ENCODE data around the gene TNS1. TPM values are rescaled to one million over a fixed set of nuclear protein-coding genes. Genes with fewer than 3 reads are reported as not detected.

Gene TNS1
- total and polyA plus RNA-seq, 9 of the 15 experiments (the other 6 are each of a cell fraction or from before 2014, with no cell fraction given), result 0.13 to 2.7 (median 0.77) TPM

DNA sequence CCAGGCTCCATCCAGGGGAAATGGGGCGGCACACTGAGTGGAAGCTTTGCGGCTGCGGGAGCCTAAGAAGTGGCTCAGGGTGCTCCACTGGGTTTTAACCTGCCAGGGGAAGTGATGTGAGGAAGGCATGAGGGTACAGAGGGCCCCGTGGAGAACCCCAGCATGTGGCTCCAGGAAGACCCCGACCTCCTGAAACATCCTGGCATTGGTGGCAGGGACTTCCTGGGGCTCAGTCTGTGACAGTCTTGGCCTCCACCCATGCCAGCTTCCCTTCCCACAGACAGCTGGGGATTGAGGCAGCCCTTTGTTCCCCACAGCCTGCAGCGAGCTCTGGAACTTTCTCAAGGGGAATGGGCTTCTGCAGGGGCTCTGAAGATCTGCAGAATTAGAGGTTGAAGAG, 146.6 kb downstream of the TNS1 start:
- ChIA-PET CTCF (ENCODE audit: low intra/inter-chr PET ratio) (no interaction called here), POLR2A (no interaction called here)
- DNase-seq (ENCODE audit: extremely low read depth in 1 of 4, low spot score in 3 of 4), result no peak
- Histone ChIP-seq H3K4me1 (replicated peaks in 1 of 2; ENCODE audit: control insufficient read depth in 2 of 2, insufficient read depth in 2 of 2, low read length in 2 of 2) (peaks cover 0 to 9% of the 10 kb centered on the region in 2 experiments; a peak in 3 of 5 replicates), H4K20me1 (replicated peaks; ENCODE audit: control insufficient read depth, insufficient read depth, low read length) (no peaks in the 10 kb centered on the region), H3K9me3 (replicated peaks; ENCODE audit: control insufficient read depth, insufficient read depth, low read depth, low read length) (no peaks in the 10 kb centered on the region), H3K27me3 (ENCODE audit: control insufficient read depth in 2 of 2, insufficient read depth in 2 of 2, low read length in 2 of 2) (peaks cover 0 to 30% of the 10 kb centered on the region in 2 experiments; a peak in 2 of 5 replicates), H3K79me2 (ENCODE audit: control insufficient read depth, insufficient read depth, low read length) (no peaks in the 10 kb centered on the region), H3K9ac (ENCODE audit: insufficient read depth in 1 of 2, low read depth in 2 of 2, low read length in 2 of 2) (no peak overlapping the region), H3K36me3 (ENCODE audit: control insufficient read depth, insufficient read depth, low read length) (no peaks in the 10 kb centered on the region), H3K27ac (ENCODE audit: extremely low read depth, low read depth, low read length) (no peak overlapping the region), H3K4me3 (no peak overlapping the region), H2AFZ (ENCODE audit: low read depth, low read length) (no peak overlapping the region), H3K4me2 (ENCODE audit: insufficient read depth, low read length) (no peak overlapping the region), H3K9me1 (ENCODE audit: control insufficient read depth, insufficient read depth, low read length) (no peaks in the 10 kb centered on the region)
- WGBS (ENCODE audit: insufficient coverage, low coverage, missing lambda C conversion rate), result 4% methylated on average over 6 of the region's 6 CpGs
- in situ Hi-C loops (cut with MboI) (no loop called here), intact Hi-C loops (cut with micrococcal nuclease) (no loop called here)
- no peak for ATAC-seq
- no peak for FAIRE-seq
- no TSS peak for BruUV-seq (replicated peaks)
- TF ChIP-seq ZNF134 (CRISPR knock-in tag; conservative IDR thresholded peaks at IDR 0.05) (no peak), BMI1 (IDR thresholded peaks at IDR 0.05; ENCODE audit: low read length) (no peak), NFATC3 (IDR thresholded peaks at IDR 0.05) (no peak), OTX1 (CRISPR knock-in tag; IDR thresholded peaks at IDR 0.05) (no peak), FOXJ3 (CRISPR knock-in tag; IDR thresholded peaks at IDR 0.05) (no peak), MAFG (tag; conservative IDR thresholded peaks at IDR 0.05) (no peak), GTF2F1 (IDR thresholded peaks at IDR 0.05; ENCODE audit: low read depth, low read length) (no peak), SMARCB1 (IDR thresholded peaks at IDR 0.05; ENCODE audit: insufficient read length, low read depth) (no peak)
- TF ChIP-seq, protein P1, sequence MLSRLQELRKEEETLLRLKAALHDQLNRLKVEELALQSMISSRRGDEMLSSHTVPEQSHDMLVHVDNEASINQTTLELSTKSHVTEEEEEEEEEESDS (CRISPR knock-in tag; IDR thresholded peaks at IDR 0.05), result no peak
- TF ChIP-seq, protein P2, sequence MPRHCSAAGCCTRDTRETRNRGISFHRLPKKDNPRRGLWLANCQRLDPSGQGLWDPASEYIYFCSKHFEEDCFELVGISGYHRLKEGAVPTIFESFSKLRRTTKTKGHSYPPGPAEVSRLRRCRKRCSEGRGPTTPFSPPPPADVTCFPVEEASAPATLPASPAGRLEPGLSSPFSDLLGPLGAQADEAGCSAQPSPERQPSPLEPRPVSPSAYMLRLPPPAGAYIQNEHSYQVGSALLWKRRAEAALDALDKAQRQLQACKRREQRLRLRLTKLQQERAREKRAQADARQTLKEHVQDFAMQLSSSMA (CRISPR knock-in tag; IDR thresholded peaks at IDR 0.05), result no peak
- TF ChIP-seq, protein P3, sequence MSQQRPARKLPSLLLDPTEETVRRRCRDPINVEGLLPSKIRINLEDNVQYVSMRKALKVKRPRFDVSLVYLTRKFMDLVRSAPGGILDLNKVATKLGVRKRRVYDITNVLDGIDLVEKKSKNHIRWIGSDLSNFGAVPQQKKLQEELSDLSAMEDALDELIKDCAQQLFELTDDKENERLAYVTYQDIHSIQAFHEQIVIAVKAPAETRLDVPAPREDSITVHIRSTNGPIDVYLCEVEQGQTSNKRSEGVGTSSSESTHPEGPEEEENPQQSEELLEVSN (IDR thresholded peaks at IDR 0.05; ENCODE audit: borderline replicate concordance in 1 of 2, extremely low read depth in 1 of 2, insufficient read depth in 1 of 2, insufficient read length in 1 of 2, low read depth in 1 of 2, low read length in 1 of 2, poor library complexity in 1 of 2, severe bottlenecking in 1 of 2), result no peak
- TF ChIP-seq, protein P4, sequence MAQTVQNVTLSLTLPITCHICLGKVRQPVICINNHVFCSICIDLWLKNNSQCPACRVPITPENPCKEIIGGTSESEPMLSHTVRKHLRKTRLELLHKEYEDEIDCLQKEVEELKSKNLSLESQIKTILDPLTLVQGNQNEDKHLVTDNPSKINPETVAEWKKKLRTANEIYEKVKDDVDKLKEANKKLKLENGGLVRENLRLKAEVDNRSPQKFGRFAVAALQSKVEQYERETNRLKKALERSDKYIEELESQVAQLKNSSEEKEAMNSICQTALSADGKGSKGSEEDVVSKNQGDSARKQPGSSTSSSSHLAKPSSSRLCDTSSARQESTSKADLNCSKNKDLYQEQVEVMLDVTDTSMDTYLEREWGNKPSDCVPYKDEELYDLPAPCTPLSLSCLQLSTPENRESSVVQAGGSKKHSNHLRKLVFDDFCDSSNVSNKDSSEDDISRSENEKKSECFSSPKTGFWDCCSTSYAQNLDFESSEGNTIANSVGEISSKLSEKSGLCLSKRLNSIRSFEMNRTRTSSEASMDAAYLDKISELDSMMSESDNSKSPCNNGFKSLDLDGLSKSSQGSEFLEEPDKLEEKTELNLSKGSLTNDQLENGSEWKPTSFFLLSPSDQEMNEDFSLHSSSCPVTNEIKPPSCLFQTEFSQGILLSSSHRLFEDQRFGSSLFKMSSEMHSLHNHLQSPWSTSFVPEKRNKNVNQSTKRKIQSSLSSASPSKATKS (CRISPR knock-in tag; IDR thresholded peaks at IDR 0.05), result no peak
- TF ChIP-seq, protein P5, sequence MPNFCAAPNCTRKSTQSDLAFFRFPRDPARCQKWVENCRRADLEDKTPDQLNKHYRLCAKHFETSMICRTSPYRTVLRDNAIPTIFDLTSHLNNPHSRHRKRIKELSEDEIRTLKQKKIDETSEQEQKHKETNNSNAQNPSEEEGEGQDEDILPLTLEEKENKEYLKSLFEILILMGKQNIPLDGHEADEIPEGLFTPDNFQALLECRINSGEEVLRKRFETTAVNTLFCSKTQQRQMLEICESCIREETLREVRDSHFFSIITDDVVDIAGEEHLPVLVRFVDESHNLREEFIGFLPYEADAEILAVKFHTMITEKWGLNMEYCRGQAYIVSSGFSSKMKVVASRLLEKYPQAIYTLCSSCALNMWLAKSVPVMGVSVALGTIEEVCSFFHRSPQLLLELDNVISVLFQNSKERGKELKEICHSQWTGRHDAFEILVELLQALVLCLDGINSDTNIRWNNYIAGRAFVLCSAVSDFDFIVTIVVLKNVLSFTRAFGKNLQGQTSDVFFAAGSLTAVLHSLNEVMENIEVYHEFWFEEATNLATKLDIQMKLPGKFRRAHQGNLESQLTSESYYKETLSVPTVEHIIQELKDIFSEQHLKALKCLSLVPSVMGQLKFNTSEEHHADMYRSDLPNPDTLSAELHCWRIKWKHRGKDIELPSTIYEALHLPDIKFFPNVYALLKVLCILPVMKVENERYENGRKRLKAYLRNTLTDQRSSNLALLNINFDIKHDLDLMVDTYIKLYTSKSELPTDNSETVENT (CRISPR knock-in tag; IDR thresholded peaks at IDR 0.05), result no peak
- TF ChIP-seq, protein P6, sequence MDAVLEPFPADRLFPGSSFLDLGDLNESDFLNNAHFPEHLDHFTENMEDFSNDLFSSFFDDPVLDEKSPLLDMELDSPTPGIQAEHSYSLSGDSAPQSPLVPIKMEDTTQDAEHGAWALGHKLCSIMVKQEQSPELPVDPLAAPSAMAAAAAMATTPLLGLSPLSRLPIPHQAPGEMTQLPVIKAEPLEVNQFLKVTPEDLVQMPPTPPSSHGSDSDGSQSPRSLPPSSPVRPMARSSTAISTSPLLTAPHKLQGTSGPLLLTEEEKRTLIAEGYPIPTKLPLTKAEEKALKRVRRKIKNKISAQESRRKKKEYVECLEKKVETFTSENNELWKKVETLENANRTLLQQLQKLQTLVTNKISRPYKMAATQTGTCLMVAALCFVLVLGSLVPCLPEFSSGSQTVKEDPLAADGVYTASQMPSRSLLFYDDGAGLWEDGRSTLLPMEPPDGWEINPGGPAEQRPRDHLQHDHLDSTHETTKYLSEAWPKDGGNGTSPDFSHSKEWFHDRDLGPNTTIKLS (IDR thresholded peaks at IDR 0.05; ENCODE audit: borderline replicate concordance, low read depth), result no peak

Data from K562 (cell line).